Neural cell (in vitro differentiated cells): ENCODE results near the gene NPFFR1. TPM values are rescaled to one million over a fixed set of nuclear protein-coding genes. Genes with fewer than 3 reads are reported as not detected.

Experiments
- H2AFZ ChIP-seq: fragments of 200-600, 300-800 bp; sonication (generic), shearing (Covaris generic); 2 replicates; pipeline ENCODE4 v1.6.0; 2014; ENCODE audit warnings: low read depth, mild to moderate bottlenecking, antibody characterized with exemption, low read length, moderate library complexity
- H3F3A ChIP-seq: fragments of 200-600 bp; shearing (Covaris generic); 2 replicates; pipeline ENCODE4 v1.6.1; 2016; ENCODE audit warnings: mild to moderate bottlenecking, moderate library complexity, mixed read lengths, antibody characterized with exemption, low read length; ENCODE audit not compliant: insufficient read depth, poor library complexity, severe bottlenecking
- H3K27ac ChIP-seq: fragments of 200-600, 300-800 bp; sonication (generic), shearing (Covaris generic); 2 replicates; pipeline ENCODE4 v1.5.1; 2014; ENCODE audit warnings: mild to moderate bottlenecking, low read length, moderate library complexity
- H3K27me3 ChIP-seq: fragments of 300-800, 200-600 bp; sonication (generic), shearing (Covaris generic); 2 replicates; pipeline ENCODE4 v1.6.0; 2014; ENCODE audit warnings: mild to moderate bottlenecking, low read depth, low read length, moderate library complexity; ENCODE audit not compliant: insufficient read depth
- H3K36me3 ChIP-seq: fragments of 300-800, 200-600 bp; sonication (generic), shearing (Covaris generic); 2 replicates; pipeline ENCODE4 v1.5.1; 2014; ENCODE audit warnings: mild to moderate bottlenecking, antibody characterized with exemption, low read length, moderate library complexity; ENCODE audit not compliant: insufficient read depth
- H3K4me2 ChIP-seq: fragments of 300-800, 200-600 bp; sonication (generic), shearing (Covaris generic); 2 replicates; pipeline ENCODE4 v1.6.0; 2014; ENCODE audit warnings: mild to moderate bottlenecking, low read length
- H3K4me3 ChIP-seq: fragments of 300-800, 200-600 bp; sonication (generic), shearing (Covaris generic); 2 replicates; pipeline ENCODE4 v1.5.1; 2014; ENCODE audit warnings: mild to moderate bottlenecking, low read length, moderate library complexity
- H3K79me2 ChIP-seq: fragments of 200-600 bp; shearing (Covaris generic); replicated peaks from 2 replicates; pipeline ENCODE4 v1.6.0; 2014; ENCODE audit warnings: mild to moderate bottlenecking, low read length, moderate library complexity; ENCODE audit not compliant: insufficient read depth
- H3K9ac ChIP-seq: fragments of 300-800, 200-600 bp; sonication (generic), shearing (Covaris generic); 2 replicates; pipeline ENCODE4 v1.6.1; 2016; ENCODE audit warnings: mild to moderate bottlenecking, low read length, mixed read lengths
- H3K9me2 ChIP-seq: fragments of 200-600 bp; shearing (Covaris generic); 2 replicates; pipeline ENCODE4 v1.6.1; 2016; ENCODE audit warnings: mild to moderate bottlenecking, low read length, mixed read lengths; ENCODE audit not compliant: insufficient read depth
- H3K9me3 ChIP-seq: fragments of 200-600, 300-800 bp; sonication (generic), shearing (Covaris generic); 2 replicates; pipeline ENCODE4 v1.6.1; 2016; ENCODE audit warnings: mild to moderate bottlenecking, mixed run types, low read length, moderate library complexity, mixed read lengths
- H4K20me1 ChIP-seq: fragments of 200-600 bp; shearing (Covaris generic); 2 replicates; pipeline ENCODE4 v1.6.1; 2016; ENCODE audit warnings: mild to moderate bottlenecking, mixed run types; ENCODE audit not compliant: insufficient read depth
- CTCF ChIP-seq: fragments of 450-650 bp; IDR thresholded peaks from 2 replicates; pipeline ENCODE4 v1.5.1; 2014; ENCODE audit warnings: antibody characterized with exemption, mild to moderate bottlenecking, moderate library complexity; ENCODE audit not compliant: poor library complexity, severe bottlenecking
- EP300 ChIP-seq: fragments of 450-650 bp; conservative IDR thresholded peaks from 2 replicates; pipeline ENCODE4 v1.6.1; 2014; ENCODE audit warnings: antibody characterized with exemption, mild to moderate bottlenecking, moderate library complexity; ENCODE audit not compliant: poor library complexity, severe bottlenecking
- EZH2 ChIP-seq: fragments of 200-600, 300-800 bp; shearing (Covaris generic), sonication (generic); IDR thresholded peaks from 2 replicates; pipeline ENCODE4 v1.6.1; 2014; ENCODE audit warnings: antibody characterized with exemption, low read length, borderline replicate concordance, mild to moderate bottlenecking; ENCODE audit not compliant: insufficient read depth, poor library complexity, severe bottlenecking
- MXI1 ChIP-seq: fragments of 450-650 bp; conservative IDR thresholded peaks from 2 replicates; pipeline ENCODE4 v1.6.1; 2014; ENCODE audit warnings: antibody characterized with exemption, mild to moderate bottlenecking; ENCODE audit not compliant: poor library complexity, severe bottlenecking
- POLR2AphosphoS5 ChIP-seq: IDR thresholded peaks from 2 replicates; pipeline ENCODE4 v1.6.1; 2012
- RAD21 ChIP-seq: fragments of 450-650 bp; conservative IDR thresholded peaks from 2 replicates; pipeline ENCODE4 v1.6.1; 2014; ENCODE audit warnings: antibody characterized with exemption, mild to moderate bottlenecking, moderate library complexity
- REST ChIP-seq: IDR thresholded peaks from 2 replicates; pipeline ENCODE4 v1.6.1; 2012; ENCODE audit warnings: borderline replicate concordance
- SMC3 ChIP-seq: fragments of 450-650 bp; conservative IDR thresholded peaks from 2 replicates; pipeline ENCODE4 v1.6.1; 2014; ENCODE audit warnings: antibody characterized with exemption, mild to moderate bottlenecking, moderate library complexity; ENCODE audit not compliant: poor library complexity
- TAF1 ChIP-seq: IDR thresholded peaks from 2 replicates; pipeline ENCODE4 v1.6.1; 2012; ENCODE audit warnings: low read depth
- polyA plus RNA-seq: library from polyadenylated mRNA; depleted of rRNA; stranded (reverse); fragments of >200 nt; gene quantifications from 2 replicates; pipeline ENCODE4 v1.2.3, GENCODE V29; 2014

NPFFR1 gene
- polyA plus RNA-seq, 1 donor from 2014 or later, result 0.07 TPM

GRCh38 chr10:70330671-70331070 is 46.9 kb upstream of the NPFFR1 start:
- Histone ChIP-seq H3K36me3 (no peaks in the 10 kb centered on the region), H3K4me3 (no peak overlapping the region), H3K9me2 (no peaks in the 10 kb centered on the region), H3K9me3 (no peaks in the 10 kb centered on the region), H3K4me2 (no peak overlapping the region), H3F3A (no peaks in the 10 kb centered on the region), H3K9ac (no peak overlapping the region), H4K20me1 (no peaks in the 10 kb centered on the region), H3K27me3 (no peaks in the 10 kb centered on the region), H3K27ac (no peak overlapping the region), H3K79me2 (no peaks in the 10 kb centered on the region), H2AFZ (no peak overlapping the region)
- TF ChIP-seq POLR2AphosphoS5, result no peak
- no peak for TF ChIP-seq RAD21
- TF ChIP-seq TAF1, result no peak
- TF ChIP-seq CTCF, result no peak
- TF ChIP-seq REST, result no peak
- TF ChIP-seq EP300, result no peak
- TF ChIP-seq EZH2, result no peak
- TF ChIP-seq SMC3, result no peak
- no peak for TF ChIP-seq MXI1

GRCh38 chr10:70328967-70329366 is 45.2 kb upstream of the NPFFR1 start:
- H2AFZ ChIP-seq, result no peak overlapping the region
- H3K4me2 ChIP-seq, result no peak overlapping the region
- H3K79me2 ChIP-seq, result no peaks in the 10 kb centered on the region
- H3K9me3 ChIP-seq, result no peaks in the 10 kb centered on the region
- TF ChIP-seq TAF1, result no peak
- no peak for TF ChIP-seq MXI1
- no peak for TF ChIP-seq REST
- no peak for TF ChIP-seq SMC3
- TF ChIP-seq EP300, result no peak
- no peak for TF ChIP-seq CTCF
- TF ChIP-seq POLR2AphosphoS5, result no peak
- TF ChIP-seq RAD21, result no peak
- H3K4me3 ChIP-seq, result no peak overlapping the region
- H3K27me3 ChIP-seq, result no peaks in the 10 kb centered on the region
- no peak overlapping the region for H3K27ac ChIP-seq
- no peaks in the 10 kb centered on the region for H3F3A ChIP-seq
- H3K36me3 ChIP-seq, result no peaks in the 10 kb centered on the region
- H3K9ac ChIP-seq, result no peak overlapping the region
- no peaks in the 10 kb centered on the region for H3K9me2 ChIP-seq
- H4K20me1 ChIP-seq, result no peaks in the 10 kb centered on the region
